K562 (cell line): ENCODE data around the gene HDC. TPM values are rescaled to one million over a fixed set of nuclear protein-coding genes. Genes with fewer than 3 reads are reported as not detected.

Source experiments
- CBX8 ChIP-seq: fragments of 200-600 bp; sonication (generic); IDR thresholded peaks from 2 replicates; pipeline ENCODE4 v1.6.1; 2012; ENCODE audit warnings: borderline replicate concordance, mixed run types, low read depth, mild to moderate bottlenecking, moderate library complexity, mixed read lengths, low read length, control low read depth, inconsistent platforms; ENCODE audit not compliant: poor library complexity, severe bottlenecking; ENCODE audit errors: extremely low read depth
- DIDO1 ChIP-seq: fragments of 450-650 bp; IDR thresholded peaks from 2 replicates; pipeline ENCODE4 v1.6.1; 2016; ENCODE audit warnings: low read depth, missing biosample characterization, missing genetic modification characterization
- DPF2 ChIP-seq: fragments of 450-650 bp; IDR thresholded peaks from 2 replicates; pipeline ENCODE4 v1.6.1; 2016
- ESRRB ChIP-seq: fragments of 250-450 bp; sonication (Bioruptor Pico); IDR thresholded peaks from 2 replicates; pipeline ENCODE4 v1.5.0; 2020; ENCODE audit warnings: mild to moderate bottlenecking, moderate library complexity, borderline replicate concordance
- GATA2 ChIP-seq: sonication (generic); formaldehyde crosslinking; IDR thresholded peaks from 2 replicates; pipeline ENCODE4 v1.4.0; 2020; ENCODE audit warnings: mild to moderate bottlenecking, missing genetic modification reagents
- HIVEP1 ChIP-seq: fragments of 250-450 bp; sonication (Bioruptor Pico); IDR thresholded peaks from 2 replicates; pipeline ENCODE4 v1.4.0; 2020; ENCODE audit warnings: mild to moderate bottlenecking
- KDM1A ChIP-seq, 2 experiments: fragments of 450-650 bp; IDR thresholded peaks; 2 replicates each; pipeline ENCODE4 v1.6.1; 2016; ENCODE audit warnings: mild to moderate bottlenecking in 2 of 2
- RAD51 ChIP-seq: fragments of 450-650 bp; IDR thresholded peaks from 2 replicates; pipeline ENCODE4 v1.7.1; 2016; ENCODE audit warnings: low read depth, mild to moderate bottlenecking, borderline replicate concordance
- SMARCE1 ChIP-seq: fragments of 450-650 bp; IDR thresholded peaks from 2 replicates; pipeline ENCODE4 v1.7.1; 2016; ENCODE audit warnings: mild to moderate bottlenecking
- polyA plus RNA-seq, 8 experiments: library from polyadenylated mRNA; depleted of rRNA in 4 of 8; stranded (reverse) in 5 of 8; unstranded in 3 of 8; fragments of >200 nt; fragmentation: Nextera tagmentation in 2 of 8; fragmentation: Illumina TruSeq in 1 of 8; extraction: Ambion mirVana in 2 of 8; extraction: Trizol in 1 of 8; gene quantifications; 2 replicates each; pipeline versions ENCODE4 v1.2.1 to v1.2.3, GENCODE V29; 2011 to 2014; ENCODE audit warnings: inconsistent platforms in 1 of 8, missing spikeins in 1 of 8
- total RNA-seq, 7 experiments: library from RNA; depleted of rRNA in 6 of 7; stranded (reverse); fragments of >200 nt in 6 of 7; fragmentation: Illumina TruSeq in 2 of 7; extraction: Trizol in 2 of 7; gene quantifications; 2 replicates each; pipeline versions ENCODE4 v1.2.1 to v1.2.3, GENCODE V29; 2011 to 2021; ENCODE audit warnings: low replicate concordance in 1 of 7
- TF ChIP-seq, protein P1 (sequence below): sonication (generic); formaldehyde crosslinking; IDR thresholded peaks from 2 replicates; pipeline ENCODE4 v1.8.0; 2022; ENCODE audit warnings: missing genetic modification reagents, mild to moderate bottlenecking, moderate library complexity, borderline replicate concordance
- TF ChIP-seq, protein P2 (sequence below): sonication (generic); formaldehyde crosslinking; IDR thresholded peaks from 2 replicates; pipeline ENCODE4 v1.8.1; 2023; ENCODE audit warnings: mild to moderate bottlenecking, missing genetic modification reagents
- TF ChIP-seq, protein P3 (sequence below), 2 experiments: fragments of 450-650 bp; formaldehyde crosslinking in 1 of 2; IDR thresholded peaks; 2 replicates each; pipeline versions ENCODE4 v1.4.0 to v1.6.1; 2014 to 2020; ENCODE audit warnings: mild to moderate bottlenecking in 2 of 2, borderline replicate concordance in 1 of 2, low read depth in 1 of 2
- TF ChIP-seq, protein P4 (sequence below), 2 experiments: IDR thresholded peaks in 1 of 2; conservative IDR thresholded peaks in 1 of 2; 2 replicates each; pipeline ENCODE4 v1.6.1; 2016; ENCODE audit warnings: low read depth in 2 of 2, mild to moderate bottlenecking in 1 of 2, missing compliant biosample characterization in 1 of 2, missing genetic modification characterization in 1 of 2, moderate library complexity in 1 of 2

HDC gene
- total and polyA plus RNA-seq, 9 of the 15 experiments (the other 6 are each of a cell fraction or from before 2014, with no cell fraction given) = 0.26 to 5.3 (median 0.99) TPM

DNA sequence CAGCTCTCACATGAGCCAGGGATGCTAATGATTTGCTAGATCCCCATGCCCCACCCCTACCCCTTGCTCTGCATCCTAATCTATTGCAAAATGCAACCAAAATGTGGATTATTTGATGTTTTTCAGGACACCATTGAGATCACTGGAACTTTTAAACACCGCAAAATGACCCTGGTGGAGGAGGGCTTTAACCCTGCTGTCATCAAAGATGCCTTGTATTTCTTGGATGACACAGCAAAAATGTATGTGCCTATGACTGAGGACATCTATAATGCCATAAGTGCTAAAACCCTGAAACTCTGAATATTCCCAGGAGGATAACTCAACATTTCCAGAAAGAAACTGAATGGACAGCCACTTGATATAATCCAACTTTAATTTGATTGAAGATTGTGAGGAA, 29.7 kb downstream of the HDC start (continued):
- TF ChIP-seq, protein P1, sequence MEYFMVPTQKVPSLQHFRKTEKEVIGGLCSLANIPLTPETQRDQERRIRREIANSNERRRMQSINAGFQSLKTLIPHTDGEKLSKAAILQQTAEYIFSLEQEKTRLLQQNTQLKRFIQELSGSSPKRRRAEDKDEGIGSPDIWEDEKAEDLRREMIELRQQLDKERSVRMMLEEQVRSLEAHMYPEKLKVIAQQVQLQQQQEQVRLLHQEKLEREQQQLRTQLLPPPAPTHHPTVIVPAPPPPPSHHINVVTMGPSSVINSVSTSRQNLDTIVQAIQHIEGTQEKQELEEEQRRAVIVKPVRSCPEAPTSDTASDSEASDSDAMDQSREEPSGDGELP (CRISPR knock-in tag) = no peak
- no peak for TF ChIP-seq HIVEP1 (CRISPR knock-in tag)
- TF ChIP-seq DPF2 = peak; percentile 70
- TF ChIP-seq GATA2 (CRISPR knock-in tag) = no peak
- TF ChIP-seq CBX8 = no peak
- TF ChIP-seq KDM1A (IDR thresholded peaks at IDR 0.05) = peak in 1 of 2 experiments; percentile 37; a peak in 1 of 4 replicates
- 0 out of 2 replicates have a peak, but pooled peaks have one; percentile 27 for TF ChIP-seq SMARCE1
- TF ChIP-seq, protein P2, sequence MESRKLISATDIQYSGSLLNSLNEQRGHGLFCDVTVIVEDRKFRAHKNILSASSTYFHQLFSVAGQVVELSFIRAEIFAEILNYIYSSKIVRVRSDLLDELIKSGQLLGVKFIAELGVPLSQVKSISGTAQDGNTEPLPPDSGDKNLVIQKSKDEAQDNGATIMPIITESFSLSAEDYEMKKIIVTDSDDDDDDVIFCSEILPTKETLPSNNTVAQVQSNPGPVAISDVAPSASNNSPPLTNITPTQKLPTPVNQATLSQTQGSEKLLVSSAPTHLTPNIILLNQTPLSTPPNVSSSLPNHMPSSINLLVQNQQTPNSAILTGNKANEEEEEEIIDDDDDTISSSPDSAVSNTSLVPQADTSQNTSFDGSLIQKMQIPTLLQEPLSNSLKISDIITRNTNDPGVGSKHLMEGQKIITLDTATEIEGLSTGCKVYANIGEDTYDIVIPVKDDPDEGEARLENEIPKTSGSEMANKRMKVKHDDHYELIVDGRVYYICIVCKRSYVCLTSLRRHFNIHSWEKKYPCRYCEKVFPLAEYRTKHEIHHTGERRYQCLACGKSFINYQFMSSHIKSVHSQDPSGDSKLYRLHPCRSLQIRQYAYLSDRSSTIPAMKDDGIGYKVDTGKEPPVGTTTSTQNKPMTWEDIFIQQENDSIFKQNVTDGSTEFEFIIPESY (CRISPR knock-in tag) = no peak
- TF ChIP-seq RAD51 = no peak
- TF ChIP-seq DIDO1 (tag) = no peak
- TF ChIP-seq ESRRB (CRISPR knock-in tag) = no peak
- TF ChIP-seq, protein P3, sequence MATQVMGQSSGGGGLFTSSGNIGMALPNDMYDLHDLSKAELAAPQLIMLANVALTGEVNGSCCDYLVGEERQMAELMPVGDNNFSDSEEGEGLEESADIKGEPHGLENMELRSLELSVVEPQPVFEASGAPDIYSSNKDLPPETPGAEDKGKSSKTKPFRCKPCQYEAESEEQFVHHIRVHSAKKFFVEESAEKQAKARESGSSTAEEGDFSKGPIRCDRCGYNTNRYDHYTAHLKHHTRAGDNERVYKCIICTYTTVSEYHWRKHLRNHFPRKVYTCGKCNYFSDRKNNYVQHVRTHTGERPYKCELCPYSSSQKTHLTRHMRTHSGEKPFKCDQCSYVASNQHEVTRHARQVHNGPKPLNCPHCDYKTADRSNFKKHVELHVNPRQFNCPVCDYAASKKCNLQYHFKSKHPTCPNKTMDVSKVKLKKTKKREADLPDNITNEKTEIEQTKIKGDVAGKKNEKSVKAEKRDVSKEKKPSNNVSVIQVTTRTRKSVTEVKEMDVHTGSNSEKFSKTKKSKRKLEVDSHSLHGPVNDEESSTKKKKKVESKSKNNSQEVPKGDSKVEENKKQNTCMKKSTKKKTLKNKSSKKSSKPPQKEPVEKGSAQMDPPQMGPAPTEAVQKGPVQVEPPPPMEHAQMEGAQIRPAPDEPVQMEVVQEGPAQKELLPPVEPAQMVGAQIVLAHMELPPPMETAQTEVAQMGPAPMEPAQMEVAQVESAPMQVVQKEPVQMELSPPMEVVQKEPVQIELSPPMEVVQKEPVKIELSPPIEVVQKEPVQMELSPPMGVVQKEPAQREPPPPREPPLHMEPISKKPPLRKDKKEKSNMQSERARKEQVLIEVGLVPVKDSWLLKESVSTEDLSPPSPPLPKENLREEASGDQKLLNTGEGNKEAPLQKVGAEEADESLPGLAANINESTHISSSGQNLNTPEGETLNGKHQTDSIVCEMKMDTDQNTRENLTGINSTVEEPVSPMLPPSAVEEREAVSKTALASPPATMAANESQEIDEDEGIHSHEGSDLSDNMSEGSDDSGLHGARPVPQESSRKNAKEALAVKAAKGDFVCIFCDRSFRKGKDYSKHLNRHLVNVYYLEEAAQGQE (IDR thresholded peaks at IDR 0.05; ENCODE audit: borderline replicate concordance) = no peak
- TF ChIP-seq, protein P3 (CRISPR knock-in tag; IDR thresholded peaks at IDR 0.05; ENCODE audit: low read depth) = no peak
- TF ChIP-seq, protein P4, sequence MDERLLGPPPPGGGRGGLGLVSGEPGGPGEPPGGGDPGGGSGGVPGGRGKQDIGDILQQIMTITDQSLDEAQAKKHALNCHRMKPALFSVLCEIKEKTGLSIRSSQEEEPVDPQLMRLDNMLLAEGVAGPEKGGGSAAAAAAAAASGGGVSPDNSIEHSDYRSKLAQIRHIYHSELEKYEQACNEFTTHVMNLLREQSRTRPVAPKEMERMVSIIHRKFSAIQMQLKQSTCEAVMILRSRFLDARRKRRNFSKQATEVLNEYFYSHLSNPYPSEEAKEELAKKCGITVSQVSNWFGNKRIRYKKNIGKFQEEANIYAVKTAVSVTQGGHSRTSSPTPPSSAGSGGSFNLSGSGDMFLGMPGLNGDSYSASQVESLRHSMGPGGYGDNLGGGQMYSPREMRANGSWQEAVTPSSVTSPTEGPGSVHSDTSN (CRISPR knock-in tag; IDR thresholded peaks at IDR 0.05; ENCODE audit: low read depth) = no peak
- TF ChIP-seq, protein P4 (tag; conservative IDR thresholded peaks at IDR 0.05; ENCODE audit: low read depth) = no peak; the same call in 1 of the 2 replicates
